ENCODE results near the gene PPARD.

The PPARD gene

DNA sequence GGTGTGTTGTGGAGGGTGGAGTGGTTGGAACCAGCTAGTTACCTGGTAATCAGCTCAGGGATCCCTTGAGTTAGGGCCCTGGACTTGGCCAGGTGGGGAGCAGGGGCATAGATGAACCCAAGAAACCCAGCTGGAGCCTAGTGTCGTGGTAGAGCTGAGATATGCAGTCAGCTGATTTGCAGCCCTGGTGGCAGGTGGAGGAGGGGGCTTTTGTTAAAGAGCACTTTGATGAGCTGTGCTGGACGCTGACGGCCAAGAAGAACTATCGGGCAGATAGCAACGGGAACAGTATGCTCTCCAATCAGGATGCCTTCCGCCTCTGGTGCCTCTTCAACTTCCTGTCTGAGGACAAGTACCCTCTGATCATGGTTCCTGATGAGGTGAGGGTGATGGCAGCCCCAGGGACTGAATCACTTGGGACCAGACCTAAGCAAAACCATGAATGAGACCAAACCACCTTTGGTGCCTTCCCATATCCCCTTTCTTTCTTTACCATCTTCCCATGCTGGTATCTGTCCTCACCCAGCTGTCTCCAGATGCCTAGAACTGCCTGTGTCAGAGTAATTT, 32.0 kb upstream of the PPARD start:
- Histone ChIP-seq H3K79me2 (ENCODE audit: insufficient read depth, low read length) (peaks cover 75% of the 10 kb centered on the region), H3K9ac (ENCODE audit: low read depth, low read length, poor library complexity, severe bottlenecking) (peak overlapping the region; percentile 74), H3F3A (ENCODE audit: low read depth) (no peaks in the 10 kb centered on the region), H2AFZ (ENCODE audit: low read length) (no peak overlapping the region), H4K20me1 (ENCODE audit: insufficient read depth, low read length, poor library complexity, severe bottlenecking) (no peaks in the 10 kb centered on the region), H3K4me1 (ENCODE audit: insufficient read depth, low read length, poor library complexity, severe bottlenecking) (peaks cover 56% of the 10 kb centered on the region), H3K4me2 (ENCODE audit: low read depth, low read length, poor library complexity, severe bottlenecking) (peak overlapping the region; percentile 82), H3K36me3 (ENCODE audit: insufficient read depth, low read length) (no peaks in the 10 kb centered on the region), H3K27me3 (ENCODE audit: insufficient read depth, low read length, poor library complexity, severe bottlenecking) (no peaks in the 10 kb centered on the region), H3K4me3 (ENCODE audit: low read length, poor library complexity, severe bottlenecking) (peak overlapping the region; percentile 68), H3K9me2 (replicated peaks; ENCODE audit: low read depth, low read length) (no peaks in the 10 kb centered on the region), H3K9me3 (ENCODE audit: insufficient read depth, low read depth, low read length) (no peaks in the 10 kb centered on the region)
- TF ChIP-seq, protein P1, sequence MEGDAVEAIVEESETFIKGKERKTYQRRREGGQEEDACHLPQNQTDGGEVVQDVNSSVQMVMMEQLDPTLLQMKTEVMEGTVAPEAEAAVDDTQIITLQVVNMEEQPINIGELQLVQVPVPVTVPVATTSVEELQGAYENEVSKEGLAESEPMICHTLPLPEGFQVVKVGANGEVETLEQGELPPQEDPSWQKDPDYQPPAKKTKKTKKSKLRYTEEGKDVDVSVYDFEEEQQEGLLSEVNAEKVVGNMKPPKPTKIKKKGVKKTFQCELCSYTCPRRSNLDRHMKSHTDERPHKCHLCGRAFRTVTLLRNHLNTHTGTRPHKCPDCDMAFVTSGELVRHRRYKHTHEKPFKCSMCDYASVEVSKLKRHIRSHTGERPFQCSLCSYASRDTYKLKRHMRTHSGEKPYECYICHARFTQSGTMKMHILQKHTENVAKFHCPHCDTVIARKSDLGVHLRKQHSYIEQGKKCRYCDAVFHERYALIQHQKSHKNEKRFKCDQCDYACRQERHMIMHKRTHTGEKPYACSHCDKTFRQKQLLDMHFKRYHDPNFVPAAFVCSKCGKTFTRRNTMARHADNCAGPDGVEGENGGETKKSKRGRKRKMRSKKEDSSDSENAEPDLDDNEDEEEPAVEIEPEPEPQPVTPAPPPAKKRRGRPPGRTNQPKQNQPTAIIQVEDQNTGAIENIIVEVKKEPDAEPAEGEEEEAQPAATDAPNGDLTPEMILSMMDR (conservative IDR thresholded peaks at IDR 0.05; ENCODE audit: low read length): no peak
- TF ChIP-seq EZH2phosphoT487 (IDR thresholded peaks at IDR 0.05; ENCODE audit: borderline replicate concordance): no peak

DNA sequence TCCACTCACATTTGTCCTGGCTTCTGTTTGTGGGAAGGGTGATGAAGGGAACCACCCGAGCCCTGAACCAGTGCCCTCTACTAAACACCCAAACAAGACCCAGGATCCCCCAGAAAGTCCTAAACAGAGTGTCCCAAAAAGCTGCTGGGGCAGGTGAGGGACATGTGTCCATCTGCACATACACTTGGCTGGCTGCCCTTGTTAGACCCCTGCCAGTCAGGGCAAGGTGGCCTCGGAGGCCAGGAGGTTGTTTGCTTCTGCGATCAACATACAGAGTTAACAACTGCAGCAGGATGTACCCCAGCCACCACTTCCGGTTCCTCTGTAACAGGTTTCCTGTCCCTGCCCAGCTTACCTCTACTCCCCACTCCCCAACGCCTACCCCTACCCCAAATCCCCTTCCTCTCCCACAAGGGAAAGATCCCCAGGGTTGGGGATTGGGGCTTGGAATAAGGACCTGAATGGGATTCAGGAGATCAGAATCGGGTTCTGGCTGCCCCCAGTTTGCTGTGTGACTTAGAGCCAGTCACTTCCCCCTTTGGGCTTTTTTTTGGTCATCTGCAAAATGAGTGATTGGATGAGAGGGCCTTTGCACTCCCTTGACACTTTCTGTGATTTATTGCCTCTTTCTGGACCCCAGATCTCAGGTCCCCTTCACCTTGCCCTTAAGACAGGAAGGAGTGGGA, 30.8 kb upstream of the PPARD start:
- Histone ChIP-seq H3F3A (ENCODE audit: low read depth) (no peaks in the 10 kb centered on the region), H3K4me1 (ENCODE audit: insufficient read depth, low read length, poor library complexity, severe bottlenecking) (peaks cover 59% of the 10 kb centered on the region), H3K4me2 (ENCODE audit: low read depth, low read length, poor library complexity, severe bottlenecking) (peak overlapping the region; percentile 82), H3K27me3 (ENCODE audit: insufficient read depth, low read length, poor library complexity, severe bottlenecking) (no peaks in the 10 kb centered on the region), H3K9me2 (replicated peaks; ENCODE audit: low read depth, low read length) (no peaks in the 10 kb centered on the region), H3K9ac (ENCODE audit: low read depth, low read length, poor library complexity, severe bottlenecking) (peak overlapping the region; percentile 74), H3K79me2 (ENCODE audit: insufficient read depth, low read length) (peaks cover 76% of the 10 kb centered on the region), H4K20me1 (ENCODE audit: insufficient read depth, low read length, poor library complexity, severe bottlenecking) (no peaks in the 10 kb centered on the region), H3K4me3 (ENCODE audit: low read length, poor library complexity, severe bottlenecking) (peak overlapping the region; percentile 68), H2AFZ (ENCODE audit: low read length) (no peak overlapping the region), H3K36me3 (ENCODE audit: insufficient read depth, low read length) (peaks cover 4% of the 10 kb centered on the region; the same call in 1 of the 2 replicates), H3K9me3 (ENCODE audit: insufficient read depth, low read depth, low read length) (no peaks in the 10 kb centered on the region)
- TF ChIP-seq, protein P1 (conservative IDR thresholded peaks at IDR 0.05; ENCODE audit: low read length): no peak
- TF ChIP-seq EZH2phosphoT487 (IDR thresholded peaks at IDR 0.05; ENCODE audit: borderline replicate concordance): no peak

DNA sequence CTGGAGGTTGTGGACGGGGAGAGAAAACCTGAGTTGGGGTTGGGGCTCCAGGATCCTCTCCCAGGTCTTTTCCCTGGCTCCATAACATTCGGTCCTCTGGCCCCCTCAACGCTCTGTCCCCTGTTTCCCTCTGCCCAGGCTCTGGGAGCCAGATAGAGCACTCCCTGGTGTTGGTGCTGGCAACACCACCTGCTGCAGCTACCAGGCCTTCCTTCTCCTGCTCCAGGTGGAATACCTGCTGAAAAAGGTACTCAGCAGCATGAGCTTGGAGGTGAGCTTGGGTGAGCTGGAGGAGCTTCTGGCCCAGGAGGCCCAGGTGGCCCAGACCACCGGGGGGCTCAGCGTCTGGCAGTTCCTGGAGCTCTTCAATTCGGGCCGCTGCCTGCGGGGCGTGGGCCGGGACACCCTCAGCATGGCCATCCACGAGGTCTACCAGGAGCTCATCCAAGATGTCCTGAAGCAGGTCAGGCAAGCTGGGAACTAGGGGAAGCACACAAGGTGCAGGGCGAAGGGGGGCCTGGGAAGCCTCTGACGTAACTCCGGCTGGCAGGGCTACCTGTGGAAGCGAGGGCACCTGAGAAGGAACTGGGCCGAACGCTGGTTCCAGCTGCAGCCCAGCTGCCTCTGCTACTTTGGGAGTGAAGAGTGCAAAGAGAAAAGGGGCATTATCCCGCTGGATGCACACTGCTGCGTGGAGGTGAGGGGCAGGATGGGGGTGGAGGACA, 30.1 kb upstream of the PPARD start:
- H3K79me2 ChIP-seq (ENCODE audit: insufficient read depth, low read length): peaks cover 71% of the 10 kb centered on the region
- peaks cover 10% of the 10 kb centered on the region; the same call in 1 of the 2 replicates for H3K36me3 ChIP-seq (ENCODE audit: insufficient read depth, low read length)
- peak overlapping the region; percentile 68 for H3K4me3 ChIP-seq (ENCODE audit: low read length, poor library complexity, severe bottlenecking)
- no peaks in the 10 kb centered on the region for H3K9me2 ChIP-seq (replicated peaks; ENCODE audit: low read depth, low read length)
- H3F3A ChIP-seq (ENCODE audit: low read depth): no peaks in the 10 kb centered on the region
- peaks cover 57% of the 10 kb centered on the region for H3K4me1 ChIP-seq (ENCODE audit: insufficient read depth, low read length, poor library complexity, severe bottlenecking)
- peak overlapping the region; percentile 82 for H3K4me2 ChIP-seq (ENCODE audit: low read depth, low read length, poor library complexity, severe bottlenecking)
- H3K9me3 ChIP-seq (ENCODE audit: insufficient read depth, low read depth, low read length): no peaks in the 10 kb centered on the region
- H3K27me3 ChIP-seq (ENCODE audit: insufficient read depth, low read length, poor library complexity, severe bottlenecking): no peaks in the 10 kb centered on the region
- H4K20me1 ChIP-seq (ENCODE audit: insufficient read depth, low read length, poor library complexity, severe bottlenecking): no peaks in the 10 kb centered on the region
- H3K9ac ChIP-seq (ENCODE audit: low read depth, low read length, poor library complexity, severe bottlenecking): peak overlapping the region; percentile 74
- TF ChIP-seq, protein P1 (conservative IDR thresholded peaks at IDR 0.05; ENCODE audit: low read length): 0 out of 2 replicates have a peak, but pooled peaks have one; percentile 16
- TF ChIP-seq EZH2phosphoT487 (IDR thresholded peaks at IDR 0.05; ENCODE audit: borderline replicate concordance): no peak
- H2AFZ ChIP-seq (ENCODE audit: low read length): no peak overlapping the region
